Esophagus squamous epithelium (tissue), 5 donors: ENCODE measurements around the gene SCLY. TPM values are rescaled to one million over a fixed set of nuclear protein-coding genes. Genes with fewer than 3 reads are reported as not detected.

ENCODE experiments used
- DNase-seq: peaks from one replicate; lab custom pipeline; 2025; lab: John Stamatoyannopoulos, UW
- H3K27ac ChIP-seq, 4 donors: fragments of 200-600 bp; sonication (generic); one replicate each; pipeline ENCODE4 v1.5.1; 2016 to 2019; ENCODE audit warnings: mild to moderate bottlenecking in 1 of 4
- H3K27me3 ChIP-seq, 4 donors: fragments of 200-600 bp; sonication (generic); 1 replicate in 3 of 4; 2 replicates in 1 of 4; pipeline versions ENCODE4 v1.5.1 to v1.6.0; 2017 to 2021; ENCODE audit warnings: antibody characterized with exemption in 1 of 4
- H3K36me3 ChIP-seq, 3 donors: fragments of 200-600 bp; sonication (generic); one replicate each; pipeline ENCODE4 v1.5.1; 2016 to 2019
- H3K4me1 ChIP-seq, 3 donors: fragments of 200-600 bp; sonication (generic); one replicate each; pipeline ENCODE4 v1.5.1; 2017 to 2019
- H3K4me3 ChIP-seq, 4 donors: fragments of 200-600 bp; sonication (generic); 1 replicate in 3 of 4; 2 replicates in 1 of 4; pipeline ENCODE4 v1.5.1; 2016 to 2019; ENCODE audit warnings: mild to moderate bottlenecking in 2 of 4, moderate library complexity in 1 of 4
- H3K9me3 ChIP-seq, 3 donors: fragments of 200-600 bp; sonication (generic); one replicate each; pipeline ENCODE4 v1.5.1; 2016 to 2019
- CTCF ChIP-seq, 6 experiments: fragments of 450-650 bp in 4 of 6; fragments of 200-600 bp in 2 of 6; sonication (generic) in 2 of 6; IDR thresholded peaks; one replicate each; pipeline ENCODE4 v1.5.1; 2016 to 2019; ENCODE audit warnings: antibody characterized with exemption in 6 of 6, mild to moderate bottlenecking in 4 of 6, moderate library complexity in 4 of 6
- POLR2A ChIP-seq, 4 donors: fragments of 450-650 bp; IDR thresholded peaks; one replicate each; pipeline ENCODE4 v1.6.1; 2017; ENCODE audit warnings: antibody characterized with exemption in 4 of 4, mild to moderate bottlenecking in 4 of 4, moderate library complexity in 3 of 4
- WGBS, 2 donors: methylation state at CpG; one replicate each; pipeline ENCODE4 v1.1.5; 2018; 5-methylcytosine and 5-hydroxymethylcytosine counted together
- intact Hi-C: fragments of 100-400 bp; cut with DNase I; formaldehyde crosslinking; loops from one replicate; pipeline ENCODE4 v1.15.0; 2022
- total RNA-seq, 4 donors: library from RNA; depleted of rRNA; stranded (reverse); fragments of >200 nt; gene quantifications; one replicate each; pipeline ENCODE4 v1.1.0, GENCODE V29; 2016
- donor health status: DM: yes; HTN: yes; CAD: no.

SCLY gene
- total RNA-seq, 4 donors from 2014 or later, result 3.0 to 14.0 (median 11.4) TPM

DNA sequence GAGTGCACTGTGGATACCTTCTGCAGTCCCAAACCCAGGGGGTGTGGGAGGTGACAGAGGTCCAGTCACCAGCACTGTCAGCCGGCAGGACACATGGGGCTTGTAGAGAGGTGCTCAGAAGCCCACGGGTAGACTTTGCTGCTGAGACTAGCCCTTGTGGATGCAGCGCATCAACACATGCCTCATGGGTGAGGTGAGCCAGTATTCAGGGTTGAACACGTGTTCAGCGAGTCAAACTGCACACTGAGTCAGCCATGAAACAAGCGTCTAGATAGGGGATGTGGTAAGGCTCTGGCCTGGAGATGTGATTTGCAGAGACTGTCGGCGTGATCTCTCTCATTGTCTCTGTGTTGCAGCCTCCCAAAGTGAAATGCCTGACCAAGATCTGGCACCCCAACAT lies 35.8 kb upstream of the SCLY start:
- Histone ChIP-seq H3K9me3 (no peaks in the 10 kb centered on the region), H3K27ac (no peak overlapping the region), H3K27me3 (no peaks in the 10 kb centered on the region), H3K36me3 (peaks cover 0 to 58% (median 0%) of the 10 kb centered on the region in 3 donors), H3K4me3 (no peak overlapping the region), H3K4me1 (peaks cover 8 to 25% (median 11%) of the 10 kb centered on the region in 3 donors)
- no peak for TF ChIP-seq CTCF (IDR thresholded peaks at IDR 0.05)
- no peak for TF ChIP-seq POLR2A (IDR thresholded peaks at IDR 0.05)
- 34 to 49% methylated on average over 7 to 8 of the region's 8 CpGs for WGBS, 2 donors
- no peak for DNase-seq
- intact Hi-C loops, result no loop called here

- H3K27me3 ChIP-seq, result no peaks in the 10 kb centered on the region
- no peaks in the 10 kb centered on the region for H3K9me3 ChIP-seq
- 45 to 59% methylated on average over 7 to 8 of the region's 9 CpGs for WGBS, 2 donors
- intact Hi-C loops, result no loop called here
- TF ChIP-seq CTCF (IDR thresholded peaks at IDR 0.05), result no peak
- no peak for TF ChIP-seq POLR2A (IDR thresholded peaks at IDR 0.05)
- peak overlapping the region in 3 of 4 donors; percentile 25 to 63 (median 37) for H3K27ac ChIP-seq
- H3K4me1 ChIP-seq, result peaks cover 8 to 23% (median 11%) of the 10 kb centered on the region in 3 donors
- DNase-seq, result no peak
- H3K36me3 ChIP-seq, result peaks cover 0 to 58% (median 5%) of the 10 kb centered on the region in 3 donors
- no peak overlapping the region for H3K4me3 ChIP-seq
Observed at GRCh38 chr2:238025741-238026360, 35.0 kb upstream of the SCLY start.

- H3K27ac ChIP-seq, result no peak overlapping the region
- no peaks in the 10 kb centered on the region for H3K27me3 ChIP-seq
- TF ChIP-seq CTCF (IDR thresholded peaks at IDR 0.05) (no peak), POLR2A (IDR thresholded peaks at IDR 0.05) (no peak)
- 80 to 84% methylated on average over 4 of the region's 4 CpGs for WGBS, 2 donors
- no peaks in the 10 kb centered on the region for H3K9me3 ChIP-seq
- no peak overlapping the region for H3K4me3 ChIP-seq
- no peak for DNase-seq
- H3K36me3 ChIP-seq, result peaks cover 0 to 56% (median 10%) of the 10 kb centered on the region in 3 donors
- peaks cover 8 to 32% (median 11%) of the 10 kb centered on the region in 3 donors for H3K4me1 ChIP-seq
- intact Hi-C loops, result no loop called here
Observed at GRCh38 chr2:238027058-238027457, 33.7 kb upstream of the SCLY start.

GRCh38 chr2:238027591-238028415 lies 33.0 kb upstream of the SCLY start:
- no peaks in the 10 kb centered on the region for H3K9me3 ChIP-seq
- H3K36me3 ChIP-seq, result peaks cover 0 to 56% (median 10%) of the 10 kb centered on the region in 3 donors
- peaks cover 8 to 39% (median 11%) of the 10 kb centered on the region in 3 donors for H3K4me1 ChIP-seq
- TF ChIP-seq CTCF (IDR thresholded peaks at IDR 0.05) (no peak), POLR2A (IDR thresholded peaks at IDR 0.05) (no peak)
- intact Hi-C loops, result no loop called here
- DNase-seq, result no peak
- no peaks in the 10 kb centered on the region for H3K27me3 ChIP-seq
- no peak overlapping the region for H3K27ac ChIP-seq
- no peak overlapping the region for H3K4me3 ChIP-seq
- 69 to 79% methylated on average over 8 of the region's 9 CpGs for WGBS, 2 donors

DNA sequence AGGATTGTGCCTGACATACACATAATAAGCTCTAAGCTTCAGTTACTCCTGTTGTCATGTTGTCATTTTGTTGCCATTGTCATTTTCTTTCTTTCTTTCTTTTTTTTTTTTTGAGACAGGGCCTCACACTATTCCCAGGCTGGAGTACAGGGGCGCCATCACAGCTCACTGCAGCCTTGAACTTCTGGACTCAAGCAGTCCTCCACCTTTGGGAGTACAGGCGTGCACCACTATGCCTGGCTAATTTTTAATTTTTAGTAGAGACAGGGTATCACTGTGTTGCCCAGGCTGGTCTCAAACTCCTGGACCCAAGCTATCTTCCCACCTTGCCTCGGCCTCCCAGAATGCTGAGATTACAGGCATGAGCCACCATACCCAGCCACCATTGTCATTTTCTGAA lies 30.9 kb upstream of the SCLY start:
- peaks cover 8 to 53% (median 11%) of the 10 kb centered on the region in 3 donors for H3K4me1 ChIP-seq
- no peak overlapping the region for H3K4me3 ChIP-seq
- H3K27ac ChIP-seq, result no peak overlapping the region
- H3K9me3 ChIP-seq, result no peaks in the 10 kb centered on the region
- no peak for DNase-seq
- H3K27me3 ChIP-seq, result no peaks in the 10 kb centered on the region
- intact Hi-C loops, result no loop called here
- peaks cover under 1 to 57% (median 10%) of the 10 kb centered on the region in 3 donors for H3K36me3 ChIP-seq
- TF ChIP-seq CTCF (IDR thresholded peaks at IDR 0.05) (no peak), POLR2A (IDR thresholded peaks at IDR 0.05) (no peak)
- 98 to 100% methylated on average over 3 of the region's 3 CpGs for WGBS, 2 donors
